H1 (cell line): Measurements from ENCODE around the gene LEMD2. TPM values are rescaled to one million over a fixed set of nuclear protein-coding genes. Genes with fewer than 3 reads are reported as not detected.

Experiments
- CTCF ChIA-PET: fragments of 300-600 bp; sonication (Branson Sonifier 250); formaldehyde crosslinking; loops from one replicate; lab custom pipeline; 2021; ENCODE audit not compliant: partially characterized antibody; lab: Charles Lee
- POLR2A ChIA-PET: fragments of 300-600 bp; sonication (Branson Sonifier 250); formaldehyde crosslinking; loops from one replicate; lab custom pipeline; 2021; ENCODE audit warnings: inconsistent platforms; ENCODE audit not compliant: partially characterized antibody; lab: Charles Lee
- DNase-seq, 2 experiments: peaks; one replicate each; pipeline versions ENCODE4 v3.0.0 to v3.0.0-alpha.2; 2010 to 2022; ENCODE audit warnings: low spot score in 2 of 2, low read depth in 1 of 2, mixed read lengths in 1 of 2
- FAIRE-seq: peaks from 2 replicates; lab custom pipeline; 2011; peaks lifted over from hg19 to GRCh38; lab: Jason Lieb, UNC
- H2AFZ ChIP-seq: 2 replicates; pipeline ENCODE4 v1.8.1; 2012; ENCODE audit warnings: low read length, inconsistent platforms
- H2AK5ac ChIP-seq: 2 replicates; pipeline ENCODE4 v1.6.1; 2013; ENCODE audit warnings: low read depth, low read length
- H2BK120ac ChIP-seq: replicated peaks from 2 replicates; pipeline ENCODE3; 2013; ENCODE audit warnings: low read depth, low read length, inconsistent platforms
- H2BK12ac ChIP-seq: 2 replicates; pipeline ENCODE4 v1.6.1; 2013; ENCODE audit warnings: low read depth, low read length
- H2BK15ac ChIP-seq: 2 replicates; pipeline ENCODE4 v1.6.1; 2013; ENCODE audit warnings: low read length
- H2BK20ac ChIP-seq: 2 replicates; pipeline ENCODE4 v1.6.1; 2013; ENCODE audit warnings: low read length
- H2BK5ac ChIP-seq: 2 replicates; pipeline ENCODE4 v1.6.1; 2013; ENCODE audit warnings: low read depth, low read length
- H3K14ac ChIP-seq: 2 replicates; pipeline ENCODE4 v1.6.1; 2013; ENCODE audit warnings: inconsistent platforms; ENCODE audit not compliant: insufficient read length
- H3K18ac ChIP-seq: 2 replicates; pipeline ENCODE4 v1.6.1; 2013; ENCODE audit warnings: low read length; ENCODE audit errors: extremely low read depth
- H3K23ac ChIP-seq: 2 replicates; pipeline ENCODE4 v1.6.1; 2013; ENCODE audit warnings: inconsistent platforms; ENCODE audit not compliant: insufficient read length
- H3K23me2 ChIP-seq: 2 replicates; pipeline ENCODE4 v1.6.1; 2013; ENCODE audit warnings: low read depth, low read length
- H3K27ac ChIP-seq: 2 replicates; pipeline ENCODE4 v1.6.1; 2011; ENCODE audit warnings: low read depth, low read length, inconsistent platforms
- H3K27me3 ChIP-seq, 4 experiments: replicated peaks in 1 of 4; 1 replicate in 1 of 4; 2 replicates in 3 of 4; pipeline versions ENCODE4 v1.6.1 to v1.8.1; 2011 to 2013; ENCODE audit warnings: low read length in 3 of 4, mild to moderate bottlenecking in 3 of 4, inconsistent platforms in 2 of 4, mixed read lengths in 2 of 4, moderate library complexity in 1 of 4; ENCODE audit not compliant: control insufficient read depth in 3 of 4, insufficient read depth in 3 of 4; ENCODE audit errors: extremely low read depth in 1 of 4
- H3K36me3 ChIP-seq, 4 experiments: 2 replicates each; pipeline versions ENCODE4 v1.6.1 to v1.8.1; 2011 to 2013; ENCODE audit warnings: mild to moderate bottlenecking in 4 of 4, low read length in 3 of 4, moderate library complexity in 2 of 4, control low read depth in 1 of 4, inconsistent platforms in 1 of 4; ENCODE audit not compliant: insufficient read depth in 4 of 4, control insufficient read depth in 2 of 4
- H3K4ac ChIP-seq: replicated peaks from 2 replicates; pipeline ENCODE3; 2013; ENCODE audit warnings: low read length, low read depth, mixed read lengths, inconsistent platforms; ENCODE audit not compliant: insufficient read length
- H3K4me1 ChIP-seq, 4 experiments: replicated peaks in 1 of 4; 1 replicate in 1 of 4; 2 replicates in 3 of 4; pipeline versions ENCODE4 v1.6.1 to v1.8.1; 2011 to 2013; ENCODE audit warnings: low read length in 3 of 4, inconsistent platforms in 2 of 4, mixed read lengths in 1 of 4; ENCODE audit not compliant: insufficient read depth in 4 of 4, control insufficient read depth in 3 of 4
- H3K4me2 ChIP-seq, 2 experiments: 2 replicates each; pipeline versions ENCODE4 v1.6.1 to v1.8.1; 2011 to 2013; ENCODE audit warnings: low read depth in 2 of 2, low read length in 2 of 2, control low read depth in 1 of 2, inconsistent platforms in 1 of 2, mild to moderate bottlenecking in 1 of 2; ENCODE audit not compliant: insufficient read depth in 1 of 2
- H3K4me3 ChIP-seq, 4 experiments: fragments of 200-600, 300-600 bp in 1 of 4; sonication (generic), shearing (Covaris generic), sonication (Bioruptor Twin) in 1 of 4; 2 replicates each; pipeline versions ENCODE4 v1.5.1 to v1.8.1; 2011 to 2016; ENCODE audit warnings: low read length in 4 of 4, low read depth in 3 of 4, control low read depth in 2 of 4, inconsistent platforms in 2 of 4, mild to moderate bottlenecking in 2 of 4, mixed read lengths in 1 of 4, moderate library complexity in 1 of 4; ENCODE audit not compliant: insufficient read depth in 2 of 4; ENCODE audit errors: extremely low read depth in 1 of 4
- H3K56ac ChIP-seq: replicated peaks from 2 replicates; pipeline ENCODE3; 2013; ENCODE audit warnings: low read depth, mild to moderate bottlenecking, mixed read lengths, low read length, inconsistent platforms; ENCODE audit not compliant: insufficient read length
- H3K79me1 ChIP-seq: 2 replicates; pipeline ENCODE4 v1.6.1; 2013; ENCODE audit warnings: low read depth, low read length, control low read depth
- H3K79me2 ChIP-seq, 2 experiments: 2 replicates each; pipeline versions ENCODE4 v1.6.1 to v1.8.1; 2012 to 2013; ENCODE audit warnings: low read length in 2 of 2, mild to moderate bottlenecking in 2 of 2, inconsistent platforms in 1 of 2; ENCODE audit not compliant: insufficient read depth in 2 of 2, control insufficient read depth in 1 of 2
- H3K9ac ChIP-seq, 4 experiments: replicated peaks in 1 of 4; 1 replicate in 1 of 4; 2 replicates in 3 of 4; pipeline versions ENCODE4 v1.6.1 to v1.8.1; 2011 to 2013; ENCODE audit warnings: low read depth in 3 of 4, low read length in 3 of 4, control low read depth in 2 of 4, mild to moderate bottlenecking in 2 of 4, moderate library complexity in 2 of 4, inconsistent platforms in 1 of 4; ENCODE audit errors: extremely low read depth in 1 of 4
- H3K9me3 ChIP-seq, 2 experiments: 2 replicates each; pipeline versions ENCODE4 v1.6.1 to v1.8.1; 2012 to 2013; ENCODE audit warnings: mild to moderate bottlenecking in 2 of 2, moderate library complexity in 2 of 2, control low read depth in 1 of 2, inconsistent platforms in 1 of 2, low read depth in 1 of 2, low read length in 1 of 2, mixed read lengths in 1 of 2; ENCODE audit not compliant: insufficient read depth in 2 of 2
- H4K20me1 ChIP-seq, 2 experiments: replicated peaks in 1 of 2; 2 replicates each; pipeline versions ENCODE3 to v1.8.1; 2011 to 2013; ENCODE audit warnings: inconsistent platforms in 2 of 2, low read length in 2 of 2, mild to moderate bottlenecking in 1 of 2; ENCODE audit not compliant: insufficient read depth in 2 of 2, control insufficient read depth in 1 of 2
- H4K5ac ChIP-seq: 2 replicates; pipeline ENCODE4 v1.6.1; 2013; ENCODE audit warnings: low read length, low read depth, mixed read lengths, inconsistent platforms; ENCODE audit not compliant: insufficient read length
- H4K8ac ChIP-seq: 2 replicates; pipeline ENCODE4 v1.8.0; 2013; ENCODE audit warnings: mild to moderate bottlenecking, moderate library complexity, low read length, inconsistent platforms; ENCODE audit not compliant: insufficient read depth; ENCODE audit errors: extremely low read depth
- H4K91ac ChIP-seq: replicated peaks from 2 replicates; pipeline ENCODE3; 2013; ENCODE audit warnings: low read length, mixed read lengths, inconsistent platforms; ENCODE audit not compliant: insufficient read length
- CBX5 ChIP-seq: fragments of 300-800, 300-1000 bp; sonication (generic); IDR thresholded peaks from 2 replicates; pipeline ENCODE4 v1.7.1; 2016; ENCODE audit warnings: antibody characterized with exemption, low read length, low read depth
- CEBPB ChIP-seq: IDR thresholded peaks from 2 replicates; pipeline ENCODE4 v1.6.1; 2012; ENCODE audit warnings: low read depth, low read length
- CREB1 ChIP-seq: IDR thresholded peaks from 2 replicates; pipeline ENCODE4 v1.6.1; 2012; ENCODE audit warnings: inconsistent platforms
- CTBP2 ChIP-seq: IDR thresholded peaks from 2 replicates; pipeline ENCODE4 v1.7.0; 2011; ENCODE audit warnings: borderline replicate concordance, mild to moderate bottlenecking, moderate library complexity, mixed read lengths, low read length; ENCODE audit not compliant: insufficient read depth, insufficient read length
- EGR1 ChIP-seq: IDR thresholded peaks from 2 replicates; pipeline ENCODE4 v1.6.1; 2011; ENCODE audit warnings: low read depth, low read length, borderline replicate concordance
- HDAC6 ChIP-seq: IDR thresholded peaks from one replicate; pipeline ENCODE4 v1.7.1; 2012; ENCODE audit warnings: low read depth, mild to moderate bottlenecking, inconsistent platforms, low read length, moderate library complexity
- KDM1A ChIP-seq: fragments of 200-600, 300-600 bp; sonication (generic); IDR thresholded peaks from 2 replicates; pipeline ENCODE4 v1.7.1; 2016; ENCODE audit warnings: mild to moderate bottlenecking, low read length, borderline replicate concordance
- KDM5A ChIP-seq: fragments of 200-600 bp; IDR thresholded peaks from 2 replicates; pipeline ENCODE4 v1.7.1; 2012; ENCODE audit warnings: mild to moderate bottlenecking, low read length, inconsistent platforms, mixed read lengths
- MAX ChIP-seq: IDR thresholded peaks from 2 replicates; pipeline ENCODE4 v1.6.1; 2012; ENCODE audit warnings: inconsistent platforms
- POLR2A ChIP-seq, 2 experiments: IDR thresholded peaks; 1 replicate in 1 of 2; 2 replicates in 1 of 2; pipeline ENCODE4 v1.6.1; 2011; ENCODE audit warnings: low read depth in 2 of 2, low read length in 2 of 2, mild to moderate bottlenecking in 2 of 2; ENCODE audit errors: control extremely low read depth in 1 of 2
- SAP30 ChIP-seq: fragments of 300-600 bp; sonication (generic); IDR thresholded peaks from 2 replicates; pipeline ENCODE4 v1.7.1; 2012; ENCODE audit warnings: low read length, moderate library complexity, mild to moderate bottlenecking, inconsistent platforms; ENCODE audit not compliant: insufficient read depth, insufficient replicate concordance
- SP2 ChIP-seq: IDR thresholded peaks from 2 replicates; pipeline ENCODE4 v1.6.1; 2012; ENCODE audit warnings: mild to moderate bottlenecking, low read length, inconsistent platforms
- TCF12 ChIP-seq: IDR thresholded peaks from 2 replicates; pipeline ENCODE4 v1.6.1; 2011; ENCODE audit warnings: low read depth, mild to moderate bottlenecking, low read length
- TEAD4 ChIP-seq: IDR thresholded peaks from 2 replicates; pipeline ENCODE4 v1.6.1; 2012; ENCODE audit warnings: low read depth, low read length, inconsistent platforms, mixed read lengths
- YY1 ChIP-seq: IDR thresholded peaks from 2 replicates; pipeline ENCODE4 v1.6.1; 2011; ENCODE audit warnings: low read depth, mild to moderate bottlenecking, low read length
- WGBS, 2 experiments: shearing (Covaris generic) in 1 of 2; methylation state at CpG; one replicate each; pipeline versions ENCODE4 v1.1.6 to v1.1.7; 2013 to 2015; ENCODE audit warnings: low lambda C conversion rate in 2 of 2, mixed read lengths in 2 of 2, inconsistent platforms in 1 of 2, low coverage in 1 of 2, missing lambda C conversion rate in 1 of 2; ENCODE audit not compliant: insufficient replicate concordance in 2 of 2, insufficient coverage in 1 of 2, insufficient read length in 1 of 2; ENCODE audit errors: extremely low coverage in 1 of 2, missing lambda C conversion rate in 1 of 2; 5-methylcytosine and 5-hydroxymethylcytosine counted together
- polyA plus RNA-seq, 7 experiments: library from polyadenylated mRNA; depleted of rRNA in 3 of 7; stranded (reverse) in 5 of 7; unstranded in 2 of 7; fragments of >200 nt in 5 of 7; fragments of 200-250 nt in 2 of 7; gene quantifications; 1 replicate in 5 of 7; 2 replicates in 1 of 7; 4 replicates in 1 of 7; pipeline versions ENCODE4 v1.2.1 to v1.2.3, GENCODE V29; 2011 to 2013; ENCODE audit warnings: missing spikeins in 2 of 7, mixed read lengths in 2 of 7
- total RNA-seq: library from RNA; stranded (reverse); fragmentation: NEBNext Ultra II Directional; extraction: Animal tissue kit (Norgen Biotek cat#: 25700); gene quantifications from 2 replicates; pipeline ENCODE4 v1.2.1, GENCODE V29; 2021

Gene LEMD2
- total and polyA plus RNA-seq, 2 of the 8 experiments (the other 6 are each of a cell fraction or from before 2014, with no cell fraction given): 32.7 to 57.3 TPM

DNA sequence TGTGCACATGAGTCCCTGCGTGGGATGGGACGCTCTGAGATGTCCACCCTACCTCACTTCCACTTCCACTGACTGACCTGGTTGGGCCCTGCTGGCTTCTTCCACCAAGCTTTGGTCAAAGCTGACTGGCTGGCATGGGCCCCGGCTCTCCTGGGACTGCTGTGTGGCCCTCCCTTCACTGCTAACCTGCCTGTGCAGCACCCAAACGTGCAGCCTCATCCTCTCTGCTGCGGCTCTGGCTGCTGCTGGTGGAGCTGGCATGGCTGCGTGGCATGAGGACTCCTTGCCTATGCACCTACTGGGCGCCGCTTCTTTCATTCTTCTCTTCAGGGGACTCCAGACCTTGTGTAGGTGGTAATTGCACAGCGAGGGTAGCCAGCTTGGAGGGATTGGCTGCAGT is 23.6 kb downstream of the LEMD2 start:
- Histone ChIP-seq H4K5ac (no peak overlapping the region), H3K23me2 (no peaks in the 10 kb centered on the region), H3K4me1 (peaks cover under 1 to 11% (median 3%) of the 10 kb centered on the region in 4 experiments), H2BK15ac (peak overlapping the region; percentile 46; the same call in 1 of the 2 replicates), H3K27ac (no peak overlapping the region), H3K36me3 (no peaks in the 10 kb centered on the region), H3K4me2 (no peak overlapping the region), H2BK120ac (no peak overlapping the region), H3K9me3 (no peaks in the 10 kb centered on the region), H3K27me3 (no peaks in the 10 kb centered on the region), H2BK20ac (no peak overlapping the region), H3K79me1 (no peaks in the 10 kb centered on the region), H3K9ac (no peak overlapping the region), H4K8ac (no peak overlapping the region; the same call in 1 of the 2 replicates), H3K79me2 (no peaks in the 10 kb centered on the region), H4K20me1 (no peaks in the 10 kb centered on the region), H2BK5ac (no peak overlapping the region), H4K91ac (no peak overlapping the region), H2BK12ac (no peak overlapping the region), H2AK5ac (no peak overlapping the region), H3K23ac (no peak overlapping the region), H3K18ac (no peak overlapping the region), H3K4me3 (no peak overlapping the region), H3K56ac (no peak overlapping the region), H3K14ac (no peak overlapping the region), H2AFZ (no peak overlapping the region), H3K4ac (no peak overlapping the region)
- 90% methylated on average over 9 of the region's 9 CpGs; no CpG with 5 or more reads in 1 of the 2 experiments for WGBS, 2 experiments
- FAIRE-seq (no peak), DNase-seq (no peak)
- ChIA-PET CTCF (interaction anchor here (1.5 to 9.8 kb wide), 5 partner anchors 10 to 193 kb away, joined by 3 to 157 read pairs (median 97); partner anchors contain the start of gene IP6K3), POLR2A (interaction anchor here (1.1 to 9.3 kb wide), 2 partner anchors 10 to 15 kb away, joined by 4 to 101 read pairs; no protein-coding TSS in a partner anchor)
- TF ChIP-seq CBX5 (no peak), SP2 (no peak), CREB1 (no peak), KDM5A (no peak), POLR2A (IDR thresholded peaks at IDR 0.05; ENCODE audit: control extremely low read depth in 1 of 2, low read depth in 2 of 2, low read length in 2 of 2) (no peak), CTBP2 (no peak), CEBPB (no peak), MAX (no peak), HDAC6 (no peak), KDM1A (no peak), TCF12 (no peak), EGR1 (no peak), TEAD4 (no peak), SAP30 (no peak), YY1 (no peak)
